Spleen (tissue), 7 donors: ENCODE data around the gene SCG5.
"Not testable (repeated sequence)": the region's sequence is repeated elsewhere in the genome, so short reads cannot be mapped to it uniquely, and the experiment has no call there.

ENCODE experiments used
- CTCF ChIP-seq, 11 experiments: fragments of 200-600 bp in 7 of 11; fragments of 450-650 bp in 4 of 11; sonication (generic) in 4 of 11; IDR thresholded peaks in 8 of 11; conservative IDR thresholded peaks in 3 of 11; 1 replicate in 7 of 11; 2 replicates in 4 of 11; pipeline versions ENCODE4 v1.4.0 to v1.8.0; 2016 to 2021; ENCODE audit warnings: antibody characterized with exemption in 11 of 11, inconsistent platforms in 4 of 11, mild to moderate bottlenecking in 1 of 11
- POLR2A ChIP-seq, 3 donors: fragments of 450-650 bp; IDR thresholded peaks; one replicate each; pipeline ENCODE4 v1.5.1; 2017; ENCODE audit warnings: antibody characterized with exemption in 3 of 3, mild to moderate bottlenecking in 1 of 3
- POLR2AphosphoS5 ChIP-seq, 3 donors: sonication (generic); formaldehyde crosslinking; IDR thresholded peaks; one replicate each; pipeline ENCODE4 v1.5.1; 2017; ENCODE audit warnings: antibody characterized with exemption in 3 of 3
- donor health status: DM: no; HTN: no; CAD: no; lungs with moderate emphysema.
- donor health status: DM: no; HTN: no; CAD: no.
- donor health status: DM: no; HTN: no; CAD: no.

GRCh38 chr15:32614712-32615050 lies 26.8 kb upstream of the SCG5 start:
- not testable (repeated sequence) for TF ChIP-seq POLR2AphosphoS5 (IDR thresholded peaks at IDR 0.05); CTCF (IDR thresholded peaks at IDR 0.05 in 8 of 11, conservative IDR thresholded peaks at IDR 0.05 in 3 of 11); POLR2A (IDR thresholded peaks at IDR 0.05)
